GM18520 (cell line): ENCODE results near the gene S100A4.
"Not testable (repeated sequence)": the region's sequence is repeated elsewhere in the genome, so short reads cannot be mapped to it uniquely, and the experiment has no call there.

ENCODE experiments used
- ATAC-seq: cut with Tn5 transposase; IDR thresholded peaks from one replicate; pipeline ENCODE4 v1.9.1; 2021; ENCODE audit not compliant: unreplicated experiment

S100A4 gene

GRCh38 chr1:153545067-153546055 is at the start of gene S100A4:
TSS of gene S100A4 (minus strand) at chr1:153545806. CDS start at chr1:153544794, 1,012 bp downstream.
- ATAC-seq, result no peak

GRCh38 chr1:153592748-153593147 is 47.1 kb upstream of the S100A4 start:
- no peak for ATAC-seq

GRCh38 chr1:153588482-153588881 is 42.9 kb upstream of the S100A4 start:
- ATAC-seq, result no peak

- not testable (repeated sequence) for ATAC-seq
Measured at GRCh38 chr1:153588033-153588432, 42.4 kb upstream of the S100A4 start.

- no peak for ATAC-seq
Measured at GRCh38 chr1:153587314-153587713, 41.7 kb upstream of the S100A4 start.

- no peak for ATAC-seq
Measured at GRCh38 chr1:153586347-153586746, 40.7 kb upstream of the S100A4 start.

GRCh38 chr1:153585006-153585405 is 39.4 kb upstream of the S100A4 start:
- no peak for ATAC-seq

- ATAC-seq, result no peak
Measured at GRCh38 chr1:153583976-153584375, 38.4 kb upstream of the S100A4 start.

GRCh38 chr1:153583514-153583913 is 37.9 kb upstream of the S100A4 start:
- not testable (repeated sequence) for ATAC-seq

GRCh38 chr1:153582836-153583235 is 37.2 kb upstream of the S100A4 start:
- ATAC-seq, result not testable (repeated sequence)

GRCh38 chr1:153578936-153579335 is 33.3 kb upstream of the S100A4 start:
- no peak for ATAC-seq

- no peak for ATAC-seq
Measured at GRCh38 chr1:153578490-153578889, 32.9 kb upstream of the S100A4 start.

GRCh38 chr1:153577624-153578051 is 32.0 kb upstream of the S100A4 start:
- no peak for ATAC-seq

- ATAC-seq, result no peak
Measured at GRCh38 chr1:153577138-153577537, 31.5 kb upstream of the S100A4 start.

GRCh38 chr1:153575497-153575896 is 29.9 kb upstream of the S100A4 start:
- ATAC-seq, result not testable (repeated sequence)

- not testable (repeated sequence) for ATAC-seq
Measured at GRCh38 chr1:153575081-153575491, 29.5 kb upstream of the S100A4 start.

GRCh38 chr1:153573351-153573750 is 27.7 kb upstream of the S100A4 start:
- no peak for ATAC-seq

GRCh38 chr1:153572569-153573015 is 27.0 kb upstream of the S100A4 start:
- no peak for ATAC-seq

- no peak for ATAC-seq
Measured at GRCh38 chr1:153571706-153572105, 26.1 kb upstream of the S100A4 start.

- ATAC-seq, result no peak
Measured at GRCh38 chr1:153570874-153571273, 25.3 kb upstream of the S100A4 start.

GRCh38 chr1:153569465-153569864 is 23.9 kb upstream of the S100A4 start:
- no peak for ATAC-seq

GRCh38 chr1:153568367-153569099 is 22.9 kb upstream of the S100A4 start:
- ATAC-seq, result no peak
